SK-N-SH (cell line): Measurements from ENCODE around the gene USHBP1. TPM values are rescaled to one million over a fixed set of nuclear protein-coding genes. Genes with fewer than 3 reads are reported as not detected.

Experiments
- CTCF ChIA-PET: fragments of 300-600, 350-600 bp; formaldehyde crosslinking; extraction: SDS; loops from one replicate; lab custom pipeline; 2021; lab: Yijun Ruan, JAX
- POLR2A ChIA-PET: fragments of 350-600 bp; sonication (Branson Sonifier 250); formaldehyde crosslinking; extraction: SDS; loops from one replicate; lab custom pipeline; 2020; ENCODE audit warnings: antibody characterized with exemption, inconsistent platforms; lab: Yijun Ruan, JAX
- DNase-seq: peaks from one replicate; pipeline ENCODE4 v3.0.0; 2012
- H2AFZ ChIP-seq: fragments of 200-600 bp; sonication (generic); 2 replicates; pipeline ENCODE4 v1.8.1; 2016; ENCODE audit warnings: antibody characterized with exemption, mild to moderate bottlenecking, low read depth
- H3F3A ChIP-seq: fragments of 200-600 bp; sonication (generic); replicated peaks from 2 replicates; pipeline ENCODE3; 2016; ENCODE audit warnings: antibody characterized with exemption, mild to moderate bottlenecking; ENCODE audit not compliant: insufficient read depth
- H3K27ac ChIP-seq, 2 experiments: fragments of 200-500 bp in 1 of 2; fragments of 200-600 bp in 1 of 2; sonication (Bioruptor generic) in 1 of 2; sonication (generic), shearing (Covaris generic) in 1 of 2; 2 replicates each; pipeline versions ENCODE4 v1.5.1 to v1.6.1; 2014 to 2016; ENCODE audit warnings: low read depth in 2 of 2, inconsistent platforms in 1 of 2, low read length in 1 of 2, mild to moderate bottlenecking in 1 of 2, mixed read lengths in 1 of 2
- H3K27me3 ChIP-seq: fragments of 200-600 bp; sonication (generic), shearing (Covaris generic); 2 replicates; pipeline ENCODE4 v1.6.1; 2016; ENCODE audit warnings: mixed run types; ENCODE audit not compliant: insufficient read depth
- H3K36me3 ChIP-seq, 2 experiments: fragments of 200-500 bp in 1 of 2; fragments of 200-600 bp in 1 of 2; sonication (Bioruptor generic) in 1 of 2; sonication (generic) in 1 of 2; replicated peaks in 1 of 2; 2 replicates each; pipeline versions ENCODE3 to v1.5.1; 2014 to 2016; ENCODE audit warnings: low read length in 1 of 2, mild to moderate bottlenecking in 1 of 2; ENCODE audit not compliant: insufficient read depth in 2 of 2, control insufficient read depth in 1 of 2
- H3K4me1 ChIP-seq, 2 experiments: fragments of 200-500 bp in 1 of 2; fragments of 200-600 bp in 1 of 2; sonication (Bioruptor generic) in 1 of 2; sonication (generic), shearing (Covaris generic) in 1 of 2; 2 replicates each; pipeline versions ENCODE4 v1.5.1 to v1.6.1; 2014 to 2016; ENCODE audit warnings: low read depth in 1 of 2, low read length in 1 of 2, mixed run types in 1 of 2; ENCODE audit not compliant: insufficient read depth in 2 of 2, control insufficient read depth in 1 of 2
- H3K4me2 ChIP-seq: fragments of 200-600 bp; sonication (generic), shearing (Covaris generic); 2 replicates; pipeline ENCODE4 v1.6.1; 2017; ENCODE audit warnings: mixed run types
- H3K4me3 ChIP-seq, 2 experiments: fragments of 200-500 bp in 1 of 2; fragments of 200-600 bp in 1 of 2; sonication (Bioruptor generic) in 1 of 2; sonication (generic), shearing (Covaris generic) in 1 of 2; 2 replicates each; pipeline versions ENCODE4 v1.5.1 to v1.8.1; 2014 to 2016; ENCODE audit warnings: low read depth in 2 of 2, inconsistent platforms in 1 of 2, low read length in 1 of 2, mild to moderate bottlenecking in 1 of 2, mixed read lengths in 1 of 2, moderate library complexity in 1 of 2
- H3K79me2 ChIP-seq: fragments of 200-600 bp; sonication (generic); 2 replicates; pipeline ENCODE4 v1.8.1; 2017; ENCODE audit warnings: mild to moderate bottlenecking; ENCODE audit not compliant: insufficient read depth
- H3K9ac ChIP-seq: fragments of 200-600 bp; sonication (generic); 2 replicates; pipeline ENCODE4 v1.6.1; 2017; ENCODE audit warnings: mixed run types
- H3K9me2 ChIP-seq: fragments of 200-600 bp; sonication (generic); 2 replicates; pipeline ENCODE4 v1.6.1; 2017; ENCODE audit warnings: mixed run types
- H3K9me3 ChIP-seq: fragments of 200-600 bp; sonication (generic); 2 replicates; pipeline ENCODE4 v1.6.1; 2017; ENCODE audit warnings: mixed run types, mild to moderate bottlenecking, moderate library complexity
- H4K20me1 ChIP-seq: fragments of 200-600 bp; sonication (generic); 2 replicates; pipeline ENCODE4 v1.6.1; 2017; ENCODE audit warnings: mild to moderate bottlenecking, mixed run types; ENCODE audit not compliant: insufficient read depth
- CHD2 ChIP-seq: fragments of 150-350 bp; IDR thresholded peaks from 2 replicates; pipeline ENCODE4 v1.6.1; 2018; ENCODE audit warnings: low read length; ENCODE audit not compliant: partially characterized antibody
- CTCF ChIP-seq: fragments of 200-600 bp; sonication (generic); IDR thresholded peaks from 2 replicates; pipeline ENCODE4 v1.6.1; 2017; ENCODE audit warnings: antibody characterized with exemption, mild to moderate bottlenecking, moderate library complexity
- EP300 ChIP-seq, 2 experiments: IDR thresholded peaks; 2 replicates each; pipeline versions ENCODE4 v1.4.0 to v1.6.1; 2012; ENCODE audit warnings: borderline replicate concordance in 1 of 2, low read depth in 1 of 2, low read length in 1 of 2
- EZH2phosphoT487 ChIP-seq: fragments of 200-600 bp; sonication (generic); IDR thresholded peaks from 2 replicates; pipeline ENCODE4 v1.6.1; 2017; ENCODE audit warnings: low read depth, mixed run types, mild to moderate bottlenecking, antibody characterized with exemption, moderate library complexity, borderline replicate concordance
- FOSL2 ChIP-seq: IDR thresholded peaks from 2 replicates; pipeline ENCODE4 v1.4.0; 2012; ENCODE audit warnings: low read depth, mild to moderate bottlenecking, moderate library complexity, borderline replicate concordance
- FOXJ3 ChIP-seq: sonication (generic); formaldehyde crosslinking; IDR thresholded peaks from 2 replicates; pipeline ENCODE4 v1.5.1; 2020; ENCODE audit warnings: mild to moderate bottlenecking, missing genetic modification reagents
- JUND ChIP-seq: IDR thresholded peaks from 2 replicates; pipeline ENCODE4 v1.4.0; 2012
- MXI1 ChIP-seq: IDR thresholded peaks from 2 replicates; pipeline ENCODE4 v1.6.1; 2012; ENCODE audit warnings: mild to moderate bottlenecking, low read depth, low read length, improper control_type of control experiment
- NRF1 ChIP-seq: IDR thresholded peaks from 2 replicates; pipeline ENCODE4 v1.6.1; 2012; ENCODE audit warnings: low read depth, mild to moderate bottlenecking, low read length
- RXRA ChIP-seq: IDR thresholded peaks from 2 replicates; pipeline ENCODE4 v1.4.0; 2012; ENCODE audit warnings: low read depth, mild to moderate bottlenecking, borderline replicate concordance
- SMC3 ChIP-seq: IDR thresholded peaks from 2 replicates; pipeline ENCODE4 v1.6.1; 2012; ENCODE audit warnings: low read depth, low read length, improper control_type of control experiment
- TCF12 ChIP-seq: IDR thresholded peaks from 2 replicates; pipeline ENCODE4 v1.4.0; 2012
- TEAD4 ChIP-seq: IDR thresholded peaks from 2 replicates; pipeline ENCODE4 v1.4.0; 2012; ENCODE audit warnings: mild to moderate bottlenecking, borderline replicate concordance; ENCODE audit not compliant: insufficient read depth
- WGBS: methylation state at CpG from one replicate; pipeline ENCODE4 v1.1.6; 2017; ENCODE audit warnings: low lambda C conversion rate; 5-methylcytosine and 5-hydroxymethylcytosine counted together
- polyA plus RNA-seq, 3 experiments: library from polyadenylated mRNA; depleted of rRNA; stranded (reverse); fragments of >200 nt; gene quantifications; 2 replicates each; pipeline ENCODE4 v1.2.3, GENCODE V29; 2012

USHBP1 gene
- polyA plus RNA-seq, 1 of the 3 experiments (the other 2 are of a cell fraction): 0.03 TPM

- Histone ChIP-seq H3K9me2 (no peaks in the 10 kb centered on the region), H3K4me2 (peak overlapping the region; percentile 97), H3K4me1 (peaks cover 13 to 21% of the 10 kb centered on the region in 2 experiments; a peak in 3 of 4 replicates), H3K9me3 (no peaks in the 10 kb centered on the region), H3F3A (peaks cover 19% of the 10 kb centered on the region), H3K79me2 (peaks cover 57% of the 10 kb centered on the region), H3K4me3 (peak overlapping the region; percentile 53 to 70), H3K36me3 (peaks cover 12 to 23% of the 10 kb centered on the region in 2 experiments), H3K27me3 (no peaks in the 10 kb centered on the region), H3K27ac (peak overlapping the region; percentile 39 to 83; a peak in 3 of 4 replicates), H2AFZ (no peak overlapping the region), H3K9ac (peak overlapping the region; percentile 34; the same call in 1 of the 2 replicates), H4K20me1 (peaks cover 17% of the 10 kb centered on the region)
- ChIA-PET CTCF (interaction anchor here (0.6 to 4.4 kb wide), 6 partner anchors 8 to 164 kb away, joined by 3 to 29 read pairs (median 6); partner anchors contain the start of genes ANKLE1, OCEL1 and USE1), POLR2A (interaction anchor here (0.8 to 2.4 kb wide), 3 partner anchors 9 to 20 kb away, joined by 5 to 12 read pairs (median 12); partner anchors contain the start of genes OCEL1 and USE1)
- TF ChIP-seq FOXJ3 (no peak), NRF1 (no peak), FOSL2 (no peak), EZH2phosphoT487 (no peak), RXRA (no peak), TEAD4 (no peak), EP300 (IDR thresholded peaks at IDR 0.05; ENCODE audit: borderline replicate concordance in 1 of 2, low read depth in 1 of 2, low read length in 1 of 2) (no peak), JUND (no peak), CTCF (no peak), SMC3 (no peak)
- 17% methylated on average over 9 of the region's 11 CpGs for WGBS
- DNase-seq: peak; percentile 86
Observed at GRCh38 chr19:17234911-17235299, 29.6 kb downstream of the USHBP1 start.

- H3K79me2 ChIP-seq: peaks cover 38% of the 10 kb centered on the region
- WGBS: 95% methylated on average over 23 of the region's 25 CpGs
- peaks cover 13 to 24% of the 10 kb centered on the region in 2 experiments; a peak in 3 of 4 replicates for H3K4me1 ChIP-seq
- CTCF ChIA-PET: interaction anchor here (1.4 kb wide), 1 partner anchor 26 kb away, joined by 3 read pairs; no protein-coding TSS in a partner anchor
- H3K9me3 ChIP-seq: no peaks in the 10 kb centered on the region
- no peak overlapping the region for H3K9ac ChIP-seq
- POLR2A ChIA-PET: no interaction called here
- peaks cover 17% of the 10 kb centered on the region for H4K20me1 ChIP-seq
- H3F3A ChIP-seq: peaks cover 16% of the 10 kb centered on the region
- no peak overlapping the region for H3K4me2 ChIP-seq
- H2AFZ ChIP-seq: no peak overlapping the region
- no peak overlapping the region for H3K4me3 ChIP-seq
- no peaks in the 10 kb centered on the region for H3K27me3 ChIP-seq
- H3K27ac ChIP-seq: no peak overlapping the region
- no peak for TF ChIP-seq RXRA
- TF ChIP-seq MXI1: no peak
- TF ChIP-seq CHD2: no peak
- no peak for TF ChIP-seq TCF12
- H3K9me2 ChIP-seq: no peaks in the 10 kb centered on the region
- H3K36me3 ChIP-seq: peaks cover 12 to 23% of the 10 kb centered on the region in 2 experiments
- DNase-seq: no peak
Observed at GRCh38 chr19:17232258-17232657, 32.3 kb downstream of the USHBP1 start.
